Measurements from ENCODE around the gene RAB9A. TPM values are rescaled to one million over a fixed set of nuclear protein-coding genes. Genes with fewer than 3 reads are reported as not detected.

RAB9A gene
- total and polyA plus RNA-seq, 10 of the 15 experiments (the other 5 are each of a cell fraction or from before 2014, with no cell fraction given), result 42.1 to 142 (median 49.9) TPM

DNA sequence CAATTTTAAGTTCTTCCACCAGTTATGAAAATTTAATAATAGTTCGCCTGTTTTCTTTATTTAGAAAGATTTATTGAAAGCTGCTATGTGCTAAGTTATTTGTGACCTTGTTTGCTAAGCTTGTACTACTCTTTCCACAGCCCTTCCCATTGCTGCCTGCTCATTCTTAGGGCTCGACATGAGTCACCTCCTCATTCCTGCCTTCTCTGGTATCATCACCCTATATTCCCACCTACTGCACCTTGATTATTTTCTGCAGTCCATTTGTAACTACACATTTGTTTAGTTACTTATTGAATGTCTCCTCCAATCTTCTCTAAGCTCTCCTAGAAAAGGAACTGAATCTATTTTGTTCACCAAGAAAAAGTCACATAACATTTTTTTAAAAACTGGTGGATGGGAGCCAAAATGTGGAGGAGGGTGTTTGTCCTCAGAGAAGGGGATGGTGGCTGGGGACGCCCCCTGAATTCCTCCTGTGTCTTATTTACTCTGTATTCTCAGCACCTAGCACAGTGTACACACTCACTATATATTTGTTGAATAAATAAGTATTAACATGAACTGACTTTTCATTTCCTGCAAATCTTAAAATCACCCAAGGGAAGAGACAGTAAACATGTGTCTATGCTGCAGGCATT, 3.7 kb upstream of the RAB9A start (continued):
- TF ChIP-seq, protein P1, sequence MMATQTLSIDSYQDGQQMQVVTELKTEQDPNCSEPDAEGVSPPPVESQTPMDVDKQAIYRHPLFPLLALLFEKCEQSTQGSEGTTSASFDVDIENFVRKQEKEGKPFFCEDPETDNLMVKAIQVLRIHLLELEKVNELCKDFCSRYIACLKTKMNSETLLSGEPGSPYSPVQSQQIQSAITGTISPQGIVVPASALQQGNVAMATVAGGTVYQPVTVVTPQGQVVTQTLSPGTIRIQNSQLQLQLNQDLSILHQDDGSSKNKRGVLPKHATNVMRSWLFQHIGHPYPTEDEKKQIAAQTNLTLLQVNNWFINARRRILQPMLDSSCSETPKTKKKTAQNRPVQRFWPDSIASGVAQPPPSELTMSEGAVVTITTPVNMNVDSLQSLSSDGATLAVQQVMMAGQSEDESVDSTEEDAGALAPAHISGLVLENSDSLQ (IDR thresholded peaks at IDR 0.05), result no peak
- TF ChIP-seq RUNX3 (IDR thresholded peaks at IDR 0.05; ENCODE audit: low read length) (no peak), IKZF2 (IDR thresholded peaks at IDR 0.05) (peak; percentile 45 to 53; a peak in 2 of 4 replicates), ZNF274 (IDR thresholded peaks at IDR 0.05; ENCODE audit: insufficient read depth, insufficient read length) (no peak), NFIC (IDR thresholded peaks at IDR 0.05; ENCODE audit: low read depth, low read length) (no peak), DPF2 (IDR thresholded peaks at IDR 0.05) (peak; percentile 64; the same call in 1 of the 2 replicates), NBN (IDR thresholded peaks at IDR 0.05) (0 out of 2 replicates have a peak, but pooled peaks have one; percentile 45), TCF3 (IDR thresholded peaks at IDR 0.05; ENCODE audit: borderline replicate concordance, insufficient read depth, low read depth, low read length) (no peak), SIX5 (IDR thresholded peaks at IDR 0.05; ENCODE audit: low read depth, low read length, severe bottlenecking) (no peak), MXI1 (IDR thresholded peaks at IDR 0.05; ENCODE audit: low read depth, low read length) (no peak)
- TF ChIP-seq, protein P2, sequence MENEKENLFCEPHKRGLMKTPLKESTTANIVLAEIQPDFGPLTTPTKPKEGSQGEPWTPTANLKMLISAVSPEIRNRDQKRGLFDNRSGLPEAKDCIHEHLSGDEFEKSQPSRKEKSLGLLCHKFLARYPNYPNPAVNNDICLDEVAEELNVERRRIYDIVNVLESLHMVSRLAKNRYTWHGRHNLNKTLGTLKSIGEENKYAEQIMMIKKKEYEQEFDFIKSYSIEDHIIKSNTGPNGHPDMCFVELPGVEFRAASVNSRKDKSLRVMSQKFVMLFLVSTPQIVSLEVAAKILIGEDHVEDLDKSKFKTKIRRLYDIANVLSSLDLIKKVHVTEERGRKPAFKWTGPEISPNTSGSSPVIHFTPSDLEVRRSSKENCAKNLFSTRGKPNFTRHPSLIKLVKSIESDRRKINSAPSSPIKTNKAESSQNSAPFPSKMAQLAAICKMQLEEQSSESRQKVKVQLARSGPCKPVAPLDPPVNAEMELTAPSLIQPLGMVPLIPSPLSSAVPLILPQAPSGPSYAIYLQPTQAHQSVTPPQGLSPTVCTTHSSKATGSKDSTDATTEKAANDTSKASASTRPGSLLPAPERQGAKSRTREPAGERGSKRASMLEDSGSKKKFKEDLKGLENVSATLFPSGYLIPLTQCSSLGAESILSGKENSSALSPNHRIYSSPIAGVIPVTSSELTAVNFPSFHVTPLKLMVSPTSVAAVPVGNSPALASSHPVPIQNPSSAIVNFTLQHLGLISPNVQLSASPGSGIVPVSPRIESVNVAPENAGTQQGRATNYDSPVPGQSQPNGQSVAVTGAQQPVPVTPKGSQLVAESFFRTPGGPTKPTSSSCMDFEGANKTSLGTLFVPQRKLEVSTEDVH (IDR thresholded peaks at IDR 0.05; ENCODE audit: low read depth, partially characterized antibody), result no peak
- TF ChIP-seq, protein P3, sequence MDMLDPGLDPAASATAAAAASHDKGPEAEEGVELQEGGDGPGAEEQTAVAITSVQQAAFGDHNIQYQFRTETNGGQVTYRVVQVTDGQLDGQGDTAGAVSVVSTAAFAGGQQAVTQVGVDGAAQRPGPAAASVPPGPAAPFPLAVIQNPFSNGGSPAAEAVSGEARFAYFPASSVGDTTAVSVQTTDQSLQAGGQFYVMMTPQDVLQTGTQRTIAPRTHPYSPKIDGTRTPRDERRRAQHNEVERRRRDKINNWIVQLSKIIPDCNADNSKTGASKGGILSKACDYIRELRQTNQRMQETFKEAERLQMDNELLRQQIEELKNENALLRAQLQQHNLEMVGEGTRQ (IDR thresholded peaks at IDR 0.05; ENCODE audit: borderline replicate concordance, low read depth, low read length), result no peak
- TF ChIP-seq, protein P4, sequence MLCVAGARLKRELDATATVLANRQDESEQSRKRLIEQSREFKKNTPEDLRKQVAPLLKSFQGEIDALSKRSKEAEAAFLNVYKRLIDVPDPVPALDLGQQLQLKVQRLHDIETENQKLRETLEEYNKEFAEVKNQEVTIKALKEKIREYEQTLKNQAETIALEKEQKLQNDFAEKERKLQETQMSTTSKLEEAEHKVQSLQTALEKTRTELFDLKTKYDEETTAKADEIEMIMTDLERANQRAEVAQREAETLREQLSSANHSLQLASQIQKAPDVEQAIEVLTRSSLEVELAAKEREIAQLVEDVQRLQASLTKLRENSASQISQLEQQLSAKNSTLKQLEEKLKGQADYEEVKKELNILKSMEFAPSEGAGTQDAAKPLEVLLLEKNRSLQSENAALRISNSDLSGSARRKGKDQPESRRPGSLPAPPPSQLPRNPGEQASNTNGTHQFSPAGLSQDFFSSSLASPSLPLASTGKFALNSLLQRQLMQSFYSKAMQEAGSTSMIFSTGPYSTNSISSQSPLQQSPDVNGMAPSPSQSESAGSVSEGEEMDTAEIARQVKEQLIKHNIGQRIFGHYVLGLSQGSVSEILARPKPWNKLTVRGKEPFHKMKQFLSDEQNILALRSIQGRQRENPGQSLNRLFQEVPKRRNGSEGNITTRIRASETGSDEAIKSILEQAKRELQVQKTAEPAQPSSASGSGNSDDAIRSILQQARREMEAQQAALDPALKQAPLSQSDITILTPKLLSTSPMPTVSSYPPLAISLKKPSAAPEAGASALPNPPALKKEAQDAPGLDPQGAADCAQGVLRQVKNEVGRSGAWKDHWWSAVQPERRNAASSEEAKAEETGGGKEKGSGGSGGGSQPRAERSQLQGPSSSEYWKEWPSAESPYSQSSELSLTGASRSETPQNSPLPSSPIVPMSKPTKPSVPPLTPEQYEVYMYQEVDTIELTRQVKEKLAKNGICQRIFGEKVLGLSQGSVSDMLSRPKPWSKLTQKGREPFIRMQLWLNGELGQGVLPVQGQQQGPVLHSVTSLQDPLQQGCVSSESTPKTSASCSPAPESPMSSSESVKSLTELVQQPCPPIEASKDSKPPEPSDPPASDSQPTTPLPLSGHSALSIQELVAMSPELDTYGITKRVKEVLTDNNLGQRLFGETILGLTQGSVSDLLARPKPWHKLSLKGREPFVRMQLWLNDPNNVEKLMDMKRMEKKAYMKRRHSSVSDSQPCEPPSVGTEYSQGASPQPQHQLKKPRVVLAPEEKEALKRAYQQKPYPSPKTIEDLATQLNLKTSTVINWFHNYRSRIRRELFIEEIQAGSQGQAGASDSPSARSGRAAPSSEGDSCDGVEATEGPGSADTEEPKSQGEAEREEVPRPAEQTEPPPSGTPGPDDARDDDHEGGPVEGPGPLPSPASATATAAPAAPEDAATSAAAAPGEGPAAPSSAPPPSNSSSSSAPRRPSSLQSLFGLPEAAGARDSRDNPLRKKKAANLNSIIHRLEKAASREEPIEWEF (IDR thresholded peaks at IDR 0.05; ENCODE audit: insufficient replicate concordance, low read depth, low read length), result no peak
- TF ChIP-seq, protein P5, sequence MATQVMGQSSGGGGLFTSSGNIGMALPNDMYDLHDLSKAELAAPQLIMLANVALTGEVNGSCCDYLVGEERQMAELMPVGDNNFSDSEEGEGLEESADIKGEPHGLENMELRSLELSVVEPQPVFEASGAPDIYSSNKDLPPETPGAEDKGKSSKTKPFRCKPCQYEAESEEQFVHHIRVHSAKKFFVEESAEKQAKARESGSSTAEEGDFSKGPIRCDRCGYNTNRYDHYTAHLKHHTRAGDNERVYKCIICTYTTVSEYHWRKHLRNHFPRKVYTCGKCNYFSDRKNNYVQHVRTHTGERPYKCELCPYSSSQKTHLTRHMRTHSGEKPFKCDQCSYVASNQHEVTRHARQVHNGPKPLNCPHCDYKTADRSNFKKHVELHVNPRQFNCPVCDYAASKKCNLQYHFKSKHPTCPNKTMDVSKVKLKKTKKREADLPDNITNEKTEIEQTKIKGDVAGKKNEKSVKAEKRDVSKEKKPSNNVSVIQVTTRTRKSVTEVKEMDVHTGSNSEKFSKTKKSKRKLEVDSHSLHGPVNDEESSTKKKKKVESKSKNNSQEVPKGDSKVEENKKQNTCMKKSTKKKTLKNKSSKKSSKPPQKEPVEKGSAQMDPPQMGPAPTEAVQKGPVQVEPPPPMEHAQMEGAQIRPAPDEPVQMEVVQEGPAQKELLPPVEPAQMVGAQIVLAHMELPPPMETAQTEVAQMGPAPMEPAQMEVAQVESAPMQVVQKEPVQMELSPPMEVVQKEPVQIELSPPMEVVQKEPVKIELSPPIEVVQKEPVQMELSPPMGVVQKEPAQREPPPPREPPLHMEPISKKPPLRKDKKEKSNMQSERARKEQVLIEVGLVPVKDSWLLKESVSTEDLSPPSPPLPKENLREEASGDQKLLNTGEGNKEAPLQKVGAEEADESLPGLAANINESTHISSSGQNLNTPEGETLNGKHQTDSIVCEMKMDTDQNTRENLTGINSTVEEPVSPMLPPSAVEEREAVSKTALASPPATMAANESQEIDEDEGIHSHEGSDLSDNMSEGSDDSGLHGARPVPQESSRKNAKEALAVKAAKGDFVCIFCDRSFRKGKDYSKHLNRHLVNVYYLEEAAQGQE (IDR thresholded peaks at IDR 0.05; ENCODE audit: low read depth, low read length), result no peak
